ENCODE measurements around the gene TMEM107. TPM values are rescaled to one million over a fixed set of nuclear protein-coding genes. Genes with fewer than 3 reads are reported as not detected.
A peak's percentile ranks its signal among the peaks of the same experiment; 100 is the strongest.

TMEM107 gene
- total RNA-seq, 1 experiment from 2014 or later = 30.1 TPM

DNA sequence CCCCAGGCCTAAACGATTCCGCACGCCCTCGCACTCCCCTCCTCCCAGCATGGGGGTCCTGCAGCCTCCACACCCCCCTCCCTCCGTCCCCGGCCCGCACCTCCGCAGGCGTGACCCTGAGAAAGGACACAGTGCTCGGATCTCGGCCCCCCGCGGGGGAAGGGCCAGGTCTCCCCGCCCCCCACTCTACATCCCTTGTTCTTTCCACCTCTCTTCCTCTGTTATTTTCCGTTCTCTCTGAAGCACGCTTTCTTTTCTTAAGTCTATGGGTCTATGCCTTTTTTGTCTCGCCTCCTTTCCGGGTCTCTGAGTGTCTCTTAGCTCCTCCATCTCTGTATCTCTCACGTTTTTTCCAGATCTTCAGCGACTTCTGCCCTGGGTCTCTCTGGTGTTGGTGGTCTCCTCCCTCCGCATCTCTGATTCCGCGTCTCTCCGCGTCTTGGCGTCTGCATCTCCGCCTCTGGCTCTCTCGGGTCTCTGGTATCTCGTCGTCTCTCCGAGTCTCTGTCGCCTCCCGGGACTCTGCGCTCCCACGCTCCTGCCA, 50.2 kb downstream of the TMEM107 start:
- Histone ChIP-seq H3K4me2 (ENCODE audit: low read length) (peak overlapping the region; percentile 86), H3K4me1 (ENCODE audit: control insufficient read depth in 1 of 2, insufficient read depth in 2 of 2, low read length in 2 of 2) (peaks cover 24 to 66% of the 10 kb centered on the region in 2 experiments), H3K4me3 (replicated peaks in 1 of 2; ENCODE audit: low read depth in 1 of 2, low read length in 2 of 2) (peak overlapping the region; percentile 44 to 57), H3K9me3 (ENCODE audit: control insufficient read depth in 1 of 2, insufficient read depth in 1 of 2, low read depth in 1 of 2, low read length in 2 of 2) (no peaks in the 10 kb centered on the region), H3K27me3 (ENCODE audit: insufficient read depth, low read length) (no peaks in the 10 kb centered on the region), H3K9me2 (ENCODE audit: insufficient read depth) (no peaks in the 10 kb centered on the region), H3K36me3 (ENCODE audit: control insufficient read depth in 1 of 2, insufficient read depth in 2 of 2, low read length in 2 of 2) (no peaks in the 10 kb centered on the region), H4K20me1 (ENCODE audit: insufficient read depth) (no peaks in the 10 kb centered on the region), H3K9ac (ENCODE audit: low read length) (peak overlapping the region; percentile 54), H3K27ac (ENCODE audit: low read depth, low read length) (peak overlapping the region; percentile 57), H2AFZ (ENCODE audit: low read depth, low read length, poor library complexity, severe bottlenecking) (peak overlapping the region; percentile 80), H3K79me2 (ENCODE audit: insufficient read depth, low read length) (no peaks in the 10 kb centered on the region)
- no peak for DNase-seq (ENCODE audit: low read depth, low spot score)
- TF ChIP-seq SIN3A (IDR thresholded peaks at IDR 0.05; ENCODE audit: low read depth) (no peak), SRF (IDR thresholded peaks at IDR 0.05; ENCODE audit: low read depth) (no peak), RAD21 (IDR thresholded peaks at IDR 0.05; ENCODE audit: low read depth) (no peak), ZNF274 (IDR thresholded peaks at IDR 0.05; ENCODE audit: low read depth, low read length) (no peak), ELF1 (IDR thresholded peaks at IDR 0.05; ENCODE audit: borderline replicate concordance, low read depth) (no peak), TCF7L2 (IDR thresholded peaks at IDR 0.05; ENCODE audit: borderline replicate concordance, extremely low read depth, insufficient read depth, insufficient read length) (no peak), CEBPB (IDR thresholded peaks at IDR 0.05; ENCODE audit: low read depth) (no peak), CBX3 (IDR thresholded peaks at IDR 0.05; ENCODE audit: low read depth) (no peak), EGR1 (IDR thresholded peaks at IDR 0.05; ENCODE audit: low read depth) (no peak), POLR2AphosphoS5 (IDR thresholded peaks at IDR 0.05; ENCODE audit: low read depth, low read length) (no peak), ZFX (IDR thresholded peaks at IDR 0.05) (no peak), FOSL1 (IDR thresholded peaks at IDR 0.05; ENCODE audit: low read depth) (no peak), ZBTB33 (IDR thresholded peaks at IDR 0.05; ENCODE audit: extremely low read depth, insufficient replicate concordance, low read length) (no peak), EZH2phosphoT487 (IDR thresholded peaks at IDR 0.05; ENCODE audit: borderline replicate concordance) (no peak), POLR2A (IDR thresholded peaks at IDR 0.05; ENCODE audit: borderline replicate concordance, extremely low read depth, insufficient read depth, insufficient read length) (no peak)
- TF ChIP-seq, protein P1, sequence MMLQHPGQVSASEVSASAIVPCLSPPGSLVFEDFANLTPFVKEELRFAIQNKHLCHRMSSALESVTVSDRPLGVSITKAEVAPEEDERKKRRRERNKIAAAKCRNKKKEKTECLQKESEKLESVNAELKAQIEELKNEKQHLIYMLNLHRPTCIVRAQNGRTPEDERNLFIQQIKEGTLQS (IDR thresholded peaks at IDR 0.05) = no peak
- TF ChIP-seq, protein P2, sequence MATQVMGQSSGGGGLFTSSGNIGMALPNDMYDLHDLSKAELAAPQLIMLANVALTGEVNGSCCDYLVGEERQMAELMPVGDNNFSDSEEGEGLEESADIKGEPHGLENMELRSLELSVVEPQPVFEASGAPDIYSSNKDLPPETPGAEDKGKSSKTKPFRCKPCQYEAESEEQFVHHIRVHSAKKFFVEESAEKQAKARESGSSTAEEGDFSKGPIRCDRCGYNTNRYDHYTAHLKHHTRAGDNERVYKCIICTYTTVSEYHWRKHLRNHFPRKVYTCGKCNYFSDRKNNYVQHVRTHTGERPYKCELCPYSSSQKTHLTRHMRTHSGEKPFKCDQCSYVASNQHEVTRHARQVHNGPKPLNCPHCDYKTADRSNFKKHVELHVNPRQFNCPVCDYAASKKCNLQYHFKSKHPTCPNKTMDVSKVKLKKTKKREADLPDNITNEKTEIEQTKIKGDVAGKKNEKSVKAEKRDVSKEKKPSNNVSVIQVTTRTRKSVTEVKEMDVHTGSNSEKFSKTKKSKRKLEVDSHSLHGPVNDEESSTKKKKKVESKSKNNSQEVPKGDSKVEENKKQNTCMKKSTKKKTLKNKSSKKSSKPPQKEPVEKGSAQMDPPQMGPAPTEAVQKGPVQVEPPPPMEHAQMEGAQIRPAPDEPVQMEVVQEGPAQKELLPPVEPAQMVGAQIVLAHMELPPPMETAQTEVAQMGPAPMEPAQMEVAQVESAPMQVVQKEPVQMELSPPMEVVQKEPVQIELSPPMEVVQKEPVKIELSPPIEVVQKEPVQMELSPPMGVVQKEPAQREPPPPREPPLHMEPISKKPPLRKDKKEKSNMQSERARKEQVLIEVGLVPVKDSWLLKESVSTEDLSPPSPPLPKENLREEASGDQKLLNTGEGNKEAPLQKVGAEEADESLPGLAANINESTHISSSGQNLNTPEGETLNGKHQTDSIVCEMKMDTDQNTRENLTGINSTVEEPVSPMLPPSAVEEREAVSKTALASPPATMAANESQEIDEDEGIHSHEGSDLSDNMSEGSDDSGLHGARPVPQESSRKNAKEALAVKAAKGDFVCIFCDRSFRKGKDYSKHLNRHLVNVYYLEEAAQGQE (IDR thresholded peaks at IDR 0.05; ENCODE audit: low read depth) = no peak
- TF ChIP-seq, protein P3, sequence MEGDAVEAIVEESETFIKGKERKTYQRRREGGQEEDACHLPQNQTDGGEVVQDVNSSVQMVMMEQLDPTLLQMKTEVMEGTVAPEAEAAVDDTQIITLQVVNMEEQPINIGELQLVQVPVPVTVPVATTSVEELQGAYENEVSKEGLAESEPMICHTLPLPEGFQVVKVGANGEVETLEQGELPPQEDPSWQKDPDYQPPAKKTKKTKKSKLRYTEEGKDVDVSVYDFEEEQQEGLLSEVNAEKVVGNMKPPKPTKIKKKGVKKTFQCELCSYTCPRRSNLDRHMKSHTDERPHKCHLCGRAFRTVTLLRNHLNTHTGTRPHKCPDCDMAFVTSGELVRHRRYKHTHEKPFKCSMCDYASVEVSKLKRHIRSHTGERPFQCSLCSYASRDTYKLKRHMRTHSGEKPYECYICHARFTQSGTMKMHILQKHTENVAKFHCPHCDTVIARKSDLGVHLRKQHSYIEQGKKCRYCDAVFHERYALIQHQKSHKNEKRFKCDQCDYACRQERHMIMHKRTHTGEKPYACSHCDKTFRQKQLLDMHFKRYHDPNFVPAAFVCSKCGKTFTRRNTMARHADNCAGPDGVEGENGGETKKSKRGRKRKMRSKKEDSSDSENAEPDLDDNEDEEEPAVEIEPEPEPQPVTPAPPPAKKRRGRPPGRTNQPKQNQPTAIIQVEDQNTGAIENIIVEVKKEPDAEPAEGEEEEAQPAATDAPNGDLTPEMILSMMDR (IDR thresholded peaks at IDR 0.05 in 2 of 3, conservative IDR thresholded peaks at IDR 0.05 in 1 of 3; ENCODE audit: borderline replicate concordance in 1 of 3, insufficient read depth in 1 of 3, low read depth in 2 of 3, low read length in 2 of 3) = no peak
- ChIA-PET POLR2A (interaction anchor here (1.0 to 2.8 kb wide), 5 partner anchors 28 to 97 kb away, joined by 3 to 14 read pairs (median 4); no protein-coding TSS in a partner anchor), CTCF (interaction anchor here (2.1 kb wide), 1 partner anchor 12 kb away, joined by 7 read pairs; no protein-coding TSS in a partner anchor), RAD21 (ENCODE audit: low non-redundant PET in 1 of 2, low total read pairs in 2 of 2, uncharacterized antibody in 2 of 2, unreplicated experiment in 2 of 2) (interaction anchor here in 1 of 2 experiments (0.5 kb wide), 1 partner anchor 125 kb away, joined by 3 read pairs; no protein-coding TSS in a partner anchor)
- ATAC-seq = peak; percentile 8
- intact Hi-C loops (cut with micrococcal nuclease) = loop anchor here (5.0 to 10.0 kb wide), 2 partner anchors 259 to 439 kb away; partner anchors contain the start of genes RPL26, TP53 and WRAP53
- BruUV-seq (replicated peaks) = no TSS peak
